KMS-11 (cell line): ENCODE results near the gene NUDT14.

Experiments used
- H2AFZ ChIP-seq: fragments of 200-600 bp; sonication (generic); 2 replicates; pipeline ENCODE4 v1.6.1; 2016; ENCODE audit warnings: antibody characterized with exemption, mixed run types, low read depth
- H3K27ac ChIP-seq: fragments of 200-600 bp; sonication (generic); 2 replicates; pipeline ENCODE4 v1.6.1; 2016; ENCODE audit warnings: mild to moderate bottlenecking, mixed run types
- H3K27me3 ChIP-seq: fragments of 200-600 bp; sonication (generic); 2 replicates; pipeline ENCODE4 v1.6.1; 2017; ENCODE audit warnings: mild to moderate bottlenecking, low read depth, mixed run types, moderate library complexity; ENCODE audit not compliant: insufficient read depth
- H3K36me3 ChIP-seq: fragments of 200-600 bp; sonication (generic); 2 replicates; pipeline ENCODE4 v1.6.1; 2017; ENCODE audit warnings: mild to moderate bottlenecking, mixed run types; ENCODE audit not compliant: insufficient read depth
- H3K4me1 ChIP-seq: fragments of 200-600 bp; sonication (generic); 2 replicates; pipeline ENCODE4 v1.6.1; 2016; ENCODE audit warnings: mild to moderate bottlenecking, low read depth, mixed run types; ENCODE audit not compliant: poor library complexity, severe bottlenecking
- H3K4me2 ChIP-seq: fragments of 200-600 bp; sonication (generic); 2 replicates; pipeline ENCODE4 v1.7.0; 2016; ENCODE audit warnings: mild to moderate bottlenecking, mixed run types
- H3K4me3 ChIP-seq: fragments of 200-600 bp; sonication (generic); IDR thresholded peaks from 2 replicates; pipeline ENCODE4 v1.6.1; 2017; ENCODE audit warnings: low read depth, low read length, mixed read lengths; ENCODE audit not compliant: insufficient read depth
- H3K79me2 ChIP-seq: fragments of 200-600 bp; sonication (generic); 2 replicates; pipeline ENCODE4 v1.6.1; 2016; ENCODE audit warnings: low read depth, mixed run types; ENCODE audit not compliant: insufficient read depth
- H3K9ac ChIP-seq: fragments of 200-600 bp; sonication (generic); 2 replicates; pipeline ENCODE4 v1.6.1; 2016; ENCODE audit warnings: mild to moderate bottlenecking, mixed run types
- H4K20me1 ChIP-seq: fragments of 200-600 bp; sonication (generic); 2 replicates; pipeline ENCODE4 v1.6.1; 2016; ENCODE audit warnings: mild to moderate bottlenecking, mixed run types; ENCODE audit not compliant: insufficient read depth
- CTCF ChIP-seq: fragments of 200-600 bp; sonication (generic); conservative IDR thresholded peaks from 2 replicates; pipeline ENCODE4 v1.6.1; 2017; ENCODE audit warnings: low read depth, mild to moderate bottlenecking, antibody characterized with exemption, low read length, moderate library complexity, mixed read lengths

Gene NUDT14

GRCh38 chr14:105200074-105200473, 19.0 kb upstream of the NUDT14 start:
- H3K27me3 ChIP-seq: peaks cover 8% of the 10 kb centered on the region
- H2AFZ ChIP-seq: no peak overlapping the region
- H3K9ac ChIP-seq: no peak overlapping the region
- no peak overlapping the region for H3K4me3 ChIP-seq
- no peaks in the 10 kb centered on the region for H4K20me1 ChIP-seq
- H3K36me3 ChIP-seq: no peaks in the 10 kb centered on the region
- no peak overlapping the region for H3K27ac ChIP-seq
- no peak for TF ChIP-seq CTCF
- H3K4me2 ChIP-seq: no peak overlapping the region
- H3K4me1 ChIP-seq: no peaks in the 10 kb centered on the region
- H3K79me2 ChIP-seq: no peaks in the 10 kb centered on the region

GRCh38 chr14:105199093-105199492, 18.0 kb upstream of the NUDT14 start:
- no peak overlapping the region for H2AFZ ChIP-seq
- H3K9ac ChIP-seq: no peak overlapping the region
- H3K36me3 ChIP-seq: no peaks in the 10 kb centered on the region
- no peak overlapping the region for H3K4me3 ChIP-seq
- no peaks in the 10 kb centered on the region for H4K20me1 ChIP-seq
- peaks cover 12% of the 10 kb centered on the region for H3K27me3 ChIP-seq
- no peak for TF ChIP-seq CTCF
- no peak overlapping the region for H3K4me2 ChIP-seq
- H3K27ac ChIP-seq: no peak overlapping the region
- H3K4me1 ChIP-seq: peaks cover 4% of the 10 kb centered on the region
- no peaks in the 10 kb centered on the region for H3K79me2 ChIP-seq

GRCh38 chr14:105198588-105198987, 17.5 kb upstream of the NUDT14 start:
- no peak overlapping the region for H3K27ac ChIP-seq

GRCh38 chr14:105197211-105197641, 16.1 kb upstream of the NUDT14 start:
- Histone ChIP-seq H3K79me2 (no peaks in the 10 kb centered on the region), H3K9ac (no peak overlapping the region), H3K36me3 (no peaks in the 10 kb centered on the region), H3K27me3 (peaks cover 23% of the 10 kb centered on the region), H3K4me2 (no peak overlapping the region), H3K4me1 (peaks cover 4% of the 10 kb centered on the region), H2AFZ (no peak overlapping the region), H4K20me1 (no peaks in the 10 kb centered on the region), H3K4me3 (no peak overlapping the region), H3K27ac (no peak overlapping the region)
- TF ChIP-seq CTCF: no peak

More at GRCh38 chr14:105198588-105198987, 17.5 kb upstream of the NUDT14 start:
- Histone ChIP-seq H2AFZ (no peak overlapping the region), H3K9ac (no peak overlapping the region), H3K4me1 (peaks cover 4% of the 10 kb centered on the region), H3K79me2 (no peaks in the 10 kb centered on the region), H3K4me3 (no peak overlapping the region), H4K20me1 (no peaks in the 10 kb centered on the region), H3K27me3 (peaks cover 18% of the 10 kb centered on the region), H3K4me2 (no peak overlapping the region), H3K36me3 (no peaks in the 10 kb centered on the region)
- no peak for TF ChIP-seq CTCF
